Measurements from ENCODE around the gene RHBDL3.

- no peak for TF ChIP-seq REST (IDR thresholded peaks at IDR 0.05; ENCODE audit: borderline replicate concordance)
- no peak for TF ChIP-seq EZH2 (IDR thresholded peaks at IDR 0.05; ENCODE audit: borderline replicate concordance, insufficient read depth, low read length, poor library complexity, severe bottlenecking)
- no peak for TF ChIP-seq CTCF (IDR thresholded peaks at IDR 0.05; ENCODE audit: poor library complexity, severe bottlenecking)
- no peak for TF ChIP-seq EP300 (conservative IDR thresholded peaks at IDR 0.05; ENCODE audit: poor library complexity, severe bottlenecking)
- TF ChIP-seq TAF1 (IDR thresholded peaks at IDR 0.05; ENCODE audit: low read depth), result no peak
- no peak for TF ChIP-seq POLR2AphosphoS5 (IDR thresholded peaks at IDR 0.05)
These were observed 31.8 kb downstream of the RHBDL3 start for GRCh38 chr17:32297424-32297823.
